HepG2 (cell line): ENCODE results near the gene LSR. TPM values are rescaled to one million over a fixed set of nuclear protein-coding genes. Genes with fewer than 3 reads are reported as not detected.
A peak's percentile ranks its signal among the peaks of the same experiment; 100 is the strongest.

Source experiments
- ARNT ChIP-seq: fragments of 450-650 bp; IDR thresholded peaks from 2 replicates; pipeline ENCODE4 v1.6.1; 2017
- DMAP1 ChIP-seq: IDR thresholded peaks from 2 replicates; pipeline ENCODE4 v1.6.1; 2016
- IRF2 ChIP-seq: IDR thresholded peaks from 2 replicates; pipeline ENCODE4 v1.6.1; 2018; ENCODE audit warnings: missing genetic modification reagents, missing compliant biosample characterization
- KDM3A ChIP-seq: IDR thresholded peaks from 2 replicates; pipeline ENCODE4 v1.6.1; 2018; ENCODE audit warnings: low read depth, missing compliant biosample characterization
- POGZ ChIP-seq: sonication (generic); formaldehyde crosslinking; IDR thresholded peaks from 2 replicates; pipeline ENCODE4 v1.4.0; 2020; ENCODE audit warnings: mild to moderate bottlenecking, missing genetic modification reagents
- PRDM10 ChIP-seq: sonication (generic); formaldehyde crosslinking; IDR thresholded peaks from 2 replicates; pipeline ENCODE4 v1.4.0; 2020; ENCODE audit warnings: low read depth, missing genetic modification reagents
- SAP130 ChIP-seq: IDR thresholded peaks from 2 replicates; pipeline ENCODE4 v1.6.1; 2016; ENCODE audit warnings: low read depth
- SNAPC2 ChIP-seq: sonication (generic); formaldehyde crosslinking; IDR thresholded peaks from 2 replicates; pipeline ENCODE4 v1.8.1; 2022; ENCODE audit warnings: mild to moderate bottlenecking, missing genetic modification reagents
- TGIF2 ChIP-seq: IDR thresholded peaks from 2 replicates; pipeline ENCODE4 v1.6.1; 2016; ENCODE audit warnings: control low read depth, missing compliant biosample characterization
- THAP7 ChIP-seq: sonication (generic); formaldehyde crosslinking; IDR thresholded peaks from 2 replicates; pipeline ENCODE4 v1.8.1; 2023; ENCODE audit warnings: mild to moderate bottlenecking, missing genetic modification reagents
- THRA ChIP-seq: sonication (generic); formaldehyde crosslinking; IDR thresholded peaks from 2 replicates; pipeline ENCODE4 v1.4.0; 2020; ENCODE audit warnings: missing genetic modification reagents, borderline replicate concordance
- polyA plus RNA-seq, 8 experiments: library from polyadenylated mRNA; depleted of rRNA in 3 of 8; stranded (reverse) in 7 of 8; unstranded in 1 of 8; fragments of >200 nt; fragmentation: Illumina TruSeq in 4 of 8; extraction: Trizol in 4 of 8; gene quantifications; 2 replicates each; pipeline versions ENCODE4 v1.2.1 to v1.2.3, GENCODE V29; 2011 to 2016; ENCODE audit warnings: low read depth in 4 of 8, missing spikeins in 1 of 8, mixed read lengths in 1 of 8; ENCODE audit not compliant: insufficient read depth in 1 of 8
- total RNA-seq, 5 experiments: library from RNA; depleted of rRNA; stranded (reverse); fragments of >200 nt; fragmentation: Illumina TruSeq; extraction: Trizol; gene quantifications; 2 replicates each; pipeline ENCODE4 v1.2.3, GENCODE V29; 2016; ENCODE audit warnings: low read depth in 1 of 5
- TF ChIP-seq, protein P1 (sequence below): sonication (generic); formaldehyde crosslinking; conservative IDR thresholded peaks from 2 replicates; pipeline ENCODE4 v1.4.0; 2020; ENCODE audit warnings: mild to moderate bottlenecking, missing genetic modification reagents, moderate library complexity
- TF ChIP-seq, protein P2 (sequence below): sonication (generic); formaldehyde crosslinking; conservative IDR thresholded peaks from 2 replicates; pipeline ENCODE4 v1.8.1; 2023; ENCODE audit warnings: missing genetic modification reagents
- TF ChIP-seq, protein P3 (sequence below), 2 experiments: sonication (generic) in 1 of 2; formaldehyde crosslinking in 1 of 2; IDR thresholded peaks; 2 replicates each; pipeline versions ENCODE4 v1.5.1 to v1.6.1; 2011 to 2020; ENCODE audit warnings: borderline replicate concordance in 1 of 2, low read depth in 1 of 2, low read length in 1 of 2, mild to moderate bottlenecking in 1 of 2, missing genetic modification reagents in 1 of 2, moderate library complexity in 1 of 2

Gene LSR
- total and polyA plus RNA-seq, 2 of the 13 experiments (the other 11 are each of a cell fraction or from before 2014, with no cell fraction given), result 29.2 to 79.2 TPM

DNA sequence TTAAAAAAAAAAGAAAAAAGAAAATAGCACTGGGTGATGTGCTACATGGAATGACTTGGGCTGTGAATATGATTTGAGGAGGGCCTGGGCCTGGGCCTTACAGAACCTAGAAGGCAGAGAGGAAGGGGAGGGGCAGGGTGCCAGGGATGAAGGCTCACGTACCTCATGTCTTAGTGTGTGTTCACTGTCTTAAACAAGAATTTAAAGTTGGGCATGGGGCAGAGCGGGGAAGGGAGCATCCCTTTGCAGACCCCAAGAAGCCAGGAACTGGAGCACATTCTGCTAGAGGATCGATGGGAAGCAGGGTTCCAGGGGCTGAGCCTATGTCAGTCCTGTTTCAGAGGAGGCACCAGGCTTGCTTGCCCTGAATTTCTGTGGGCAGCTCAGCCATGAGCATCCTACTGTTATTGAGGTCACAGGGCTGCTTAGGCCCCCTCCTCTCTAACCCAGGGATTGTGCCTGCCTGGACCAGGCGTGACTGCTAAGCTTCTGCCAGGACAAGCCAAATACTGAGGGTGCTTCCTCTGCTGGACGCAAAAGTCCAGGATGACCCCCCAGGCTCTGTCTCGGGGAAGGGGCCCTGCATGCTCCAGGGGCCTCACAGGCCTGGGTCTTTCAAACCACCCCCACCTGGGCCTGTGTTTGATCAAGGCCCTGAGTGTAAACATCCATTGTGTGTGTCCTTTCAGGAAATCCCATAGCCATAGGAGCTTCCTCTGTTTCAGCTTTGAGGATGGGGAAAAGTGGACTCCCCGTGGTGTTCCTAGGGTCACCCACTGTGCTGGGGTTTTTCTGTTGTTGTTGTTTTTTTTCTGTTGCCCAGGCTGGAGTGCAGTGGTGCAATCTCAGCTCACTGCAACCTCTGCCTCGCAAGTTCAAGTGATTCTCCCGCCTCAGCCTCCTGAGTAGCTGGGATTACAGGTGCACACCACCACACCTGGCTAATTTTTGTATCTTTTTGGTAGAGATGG lies 4.8 kb downstream of the LSR start (continued):
- peak; percentile 93 for TF ChIP-seq PRDM10 (CRISPR knock-in tag)
- 0 out of 2 replicates have a peak, but pooled peaks have one; percentile 60 for TF ChIP-seq TGIF2 (CRISPR knock-in tag)
- no peak for TF ChIP-seq THAP7 (CRISPR knock-in tag)
- TF ChIP-seq ARNT, result no peak
- 0 out of 2 replicates have a peak, but pooled peaks have one; percentile 17 for TF ChIP-seq POGZ
- TF ChIP-seq, protein P1, sequence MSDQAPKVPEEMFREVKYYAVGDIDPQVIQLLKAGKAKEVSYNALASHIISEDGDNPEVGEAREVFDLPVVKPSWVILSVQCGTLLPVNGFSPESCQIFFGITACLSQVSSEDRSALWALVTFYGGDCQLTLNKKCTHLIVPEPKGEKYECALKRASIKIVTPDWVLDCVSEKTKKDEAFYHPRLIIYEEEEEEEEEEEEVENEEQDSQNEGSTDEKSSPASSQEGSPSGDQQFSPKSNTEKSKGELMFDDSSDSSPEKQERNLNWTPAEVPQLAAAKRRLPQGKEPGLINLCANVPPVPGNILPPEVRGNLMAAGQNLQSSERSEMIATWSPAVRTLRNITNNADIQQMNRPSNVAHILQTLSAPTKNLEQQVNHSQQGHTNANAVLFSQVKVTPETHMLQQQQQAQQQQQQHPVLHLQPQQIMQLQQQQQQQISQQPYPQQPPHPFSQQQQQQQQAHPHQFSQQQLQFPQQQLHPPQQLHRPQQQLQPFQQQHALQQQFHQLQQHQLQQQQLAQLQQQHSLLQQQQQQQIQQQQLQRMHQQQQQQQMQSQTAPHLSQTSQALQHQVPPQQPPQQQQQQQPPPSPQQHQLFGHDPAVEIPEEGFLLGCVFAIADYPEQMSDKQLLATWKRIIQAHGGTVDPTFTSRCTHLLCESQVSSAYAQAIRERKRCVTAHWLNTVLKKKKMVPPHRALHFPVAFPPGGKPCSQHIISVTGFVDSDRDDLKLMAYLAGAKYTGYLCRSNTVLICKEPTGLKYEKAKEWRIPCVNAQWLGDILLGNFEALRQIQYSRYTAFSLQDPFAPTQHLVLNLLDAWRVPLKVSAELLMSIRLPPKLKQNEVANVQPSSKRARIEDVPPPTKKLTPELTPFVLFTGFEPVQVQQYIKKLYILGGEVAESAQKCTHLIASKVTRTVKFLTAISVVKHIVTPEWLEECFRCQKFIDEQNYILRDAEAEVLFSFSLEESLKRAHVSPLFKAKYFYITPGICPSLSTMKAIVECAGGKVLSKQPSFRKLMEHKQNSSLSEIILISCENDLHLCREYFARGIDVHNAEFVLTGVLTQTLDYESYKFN, result peak; percentile 92
- TF ChIP-seq IRF2 (CRISPR knock-in tag), result peak; percentile 48; the same call in 1 of the 2 replicates
- TF ChIP-seq DMAP1 (CRISPR knock-in tag), result no peak
- TF ChIP-seq, protein P2, sequence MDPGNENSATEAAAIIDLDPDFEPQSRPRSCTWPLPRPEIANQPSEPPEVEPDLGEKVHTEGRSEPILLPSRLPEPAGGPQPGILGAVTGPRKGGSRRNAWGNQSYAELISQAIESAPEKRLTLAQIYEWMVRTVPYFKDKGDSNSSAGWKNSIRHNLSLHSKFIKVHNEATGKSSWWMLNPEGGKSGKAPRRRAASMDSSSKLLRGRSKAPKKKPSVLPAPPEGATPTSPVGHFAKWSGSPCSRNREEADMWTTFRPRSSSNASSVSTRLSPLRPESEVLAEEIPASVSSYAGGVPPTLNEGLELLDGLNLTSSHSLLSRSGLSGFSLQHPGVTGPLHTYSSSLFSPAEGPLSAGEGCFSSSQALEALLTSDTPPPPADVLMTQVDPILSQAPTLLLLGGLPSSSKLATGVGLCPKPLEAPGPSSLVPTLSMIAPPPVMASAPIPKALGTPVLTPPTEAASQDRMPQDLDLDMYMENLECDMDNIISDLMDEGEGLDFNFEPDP (CRISPR knock-in tag), result no peak
- peak; percentile 51; the same call in 1 of the 2 replicates for TF ChIP-seq THRA (CRISPR knock-in tag)
- TF ChIP-seq SNAPC2 (CRISPR knock-in tag), result 0 out of 2 replicates have a peak, but pooled peaks have one; percentile 54
- TF ChIP-seq SAP130 (CRISPR knock-in tag), result peak; percentile 81
- TF ChIP-seq KDM3A (CRISPR knock-in tag), result no peak
- TF ChIP-seq, protein P3, sequence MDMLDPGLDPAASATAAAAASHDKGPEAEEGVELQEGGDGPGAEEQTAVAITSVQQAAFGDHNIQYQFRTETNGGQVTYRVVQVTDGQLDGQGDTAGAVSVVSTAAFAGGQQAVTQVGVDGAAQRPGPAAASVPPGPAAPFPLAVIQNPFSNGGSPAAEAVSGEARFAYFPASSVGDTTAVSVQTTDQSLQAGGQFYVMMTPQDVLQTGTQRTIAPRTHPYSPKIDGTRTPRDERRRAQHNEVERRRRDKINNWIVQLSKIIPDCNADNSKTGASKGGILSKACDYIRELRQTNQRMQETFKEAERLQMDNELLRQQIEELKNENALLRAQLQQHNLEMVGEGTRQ (IDR thresholded peaks at IDR 0.05; ENCODE audit: low read depth, low read length), result no peak
- TF ChIP-seq, protein P3 (CRISPR knock-in tag; IDR thresholded peaks at IDR 0.05; ENCODE audit: borderline replicate concordance), result no peak
